Right atrium auricular region (tissue), 2 donors: ENCODE data around the gene RAB3C. TPM values are rescaled to one million over a fixed set of nuclear protein-coding genes. Genes with fewer than 3 reads are reported as not detected.

Experiments
- DNase-seq: peaks from one replicate; pipeline ENCODE4 v3.0.0-alpha.2; 2019; ENCODE audit warnings: low spot score
- H3K27ac ChIP-seq, 2 donors: fragments of 200-600 bp; sonication (generic); 1 replicate in 1 of 2; 2 replicates in 1 of 2; pipeline ENCODE4 v1.5.1; 2016 to 2019
- H3K27me3 ChIP-seq, 2 donors: fragments of 200-600 bp; sonication (generic); one replicate each; pipeline versions ENCODE4 v1.5.1 to v1.6.0; 2017 to 2019
- H3K36me3 ChIP-seq: fragments of 200-600 bp; sonication (generic); one replicate; pipeline ENCODE4 v1.5.1; 2016
- H3K4me1 ChIP-seq, 2 donors: fragments of 200-600 bp; sonication (generic); one replicate each; pipeline versions ENCODE4 v1.5.1 to v1.6.0; 2017 to 2019
- H3K4me3 ChIP-seq, 2 donors: fragments of 200-600 bp; sonication (generic); 1 replicate in 1 of 2; 2 replicates in 1 of 2; pipeline ENCODE4 v1.5.1; 2017 to 2019; ENCODE audit warnings: mild to moderate bottlenecking in 1 of 2, moderate library complexity in 1 of 2
- H3K9me3 ChIP-seq, 2 donors: fragments of 200-600 bp; sonication (generic); one replicate each; pipeline ENCODE4 v1.5.1; 2019
- CTCF ChIP-seq, 2 donors: fragments of 200-600 bp; sonication (generic); IDR thresholded peaks; one replicate each; pipeline ENCODE4 v1.5.1; 2019; ENCODE audit warnings: antibody characterized with exemption in 2 of 2
- total RNA-seq, 2 donors: library from RNA; depleted of rRNA; stranded (reverse); fragments of >200 nt; gene quantifications; one replicate each; pipeline ENCODE4 v1.1.0, GENCODE V29; 2016

RAB3C gene
- total RNA-seq, 2 donors from 2014 or later = 0.07 to 0.16 TPM

DNA sequence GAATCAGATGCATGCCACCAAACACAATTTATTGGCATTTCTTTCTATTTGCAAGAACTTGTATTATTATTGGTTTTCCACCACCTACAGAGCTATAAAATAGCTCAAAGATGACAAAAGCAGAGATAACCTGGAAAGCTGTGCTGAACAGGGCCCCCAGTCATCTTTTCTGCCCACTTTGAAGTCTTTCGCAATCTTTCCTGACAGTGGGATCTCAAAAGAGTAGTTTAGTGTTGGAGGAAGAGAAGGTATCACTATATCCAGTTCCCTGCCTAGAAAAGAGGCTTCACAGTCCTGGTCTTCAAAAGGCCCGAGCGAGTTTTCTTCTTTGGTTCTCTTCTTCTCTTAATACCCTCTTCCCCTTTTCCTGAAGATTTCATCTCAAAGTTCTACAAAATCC, 231.0 kb downstream of the RAB3C start:
- H3K36me3 ChIP-seq = no peaks in the 10 kb centered on the region
- H3K4me1 ChIP-seq = no peaks in the 10 kb centered on the region
- no peaks in the 10 kb centered on the region for H3K9me3 ChIP-seq
- TF ChIP-seq CTCF (IDR thresholded peaks at IDR 0.05) = no peak
- no peak for DNase-seq
- H3K4me3 ChIP-seq = no peak overlapping the region
- H3K27ac ChIP-seq = no peak overlapping the region
- H3K27me3 ChIP-seq = no peaks in the 10 kb centered on the region

DNA sequence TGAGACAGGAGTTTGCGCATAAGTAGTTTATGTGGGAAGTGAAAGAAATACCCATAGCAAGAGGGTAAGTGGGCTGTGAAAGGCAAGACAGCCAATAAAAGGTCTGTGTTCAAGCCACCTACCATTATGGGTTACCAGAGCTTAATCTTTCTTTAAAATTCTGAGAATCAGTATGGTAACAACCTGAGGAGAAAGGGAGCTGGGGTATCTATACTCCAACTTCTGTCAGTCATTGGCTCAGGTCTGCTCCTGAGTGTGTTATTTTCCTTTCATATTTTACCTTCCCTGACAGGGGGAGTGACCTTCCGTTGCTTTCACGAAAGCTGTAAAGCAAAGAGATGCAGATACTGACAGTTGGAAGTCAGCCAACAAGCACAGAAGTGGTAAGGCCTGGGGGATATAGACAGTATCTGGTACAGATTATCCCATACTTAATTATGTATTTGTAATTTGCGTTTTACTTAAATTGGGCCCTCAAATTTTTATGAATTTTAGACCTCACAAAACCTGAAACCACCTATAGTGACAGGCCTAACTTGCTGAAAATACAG, 233.4 kb downstream of the RAB3C start:
- no peaks in the 10 kb centered on the region for H3K27me3 ChIP-seq
- no peaks in the 10 kb centered on the region for H3K9me3 ChIP-seq
- H3K4me3 ChIP-seq = no peak overlapping the region
- no peak for TF ChIP-seq CTCF (IDR thresholded peaks at IDR 0.05)
- H3K36me3 ChIP-seq = no peaks in the 10 kb centered on the region
- no peaks in the 10 kb centered on the region for H3K4me1 ChIP-seq
- no peak for DNase-seq
- no peak overlapping the region for H3K27ac ChIP-seq

DNA sequence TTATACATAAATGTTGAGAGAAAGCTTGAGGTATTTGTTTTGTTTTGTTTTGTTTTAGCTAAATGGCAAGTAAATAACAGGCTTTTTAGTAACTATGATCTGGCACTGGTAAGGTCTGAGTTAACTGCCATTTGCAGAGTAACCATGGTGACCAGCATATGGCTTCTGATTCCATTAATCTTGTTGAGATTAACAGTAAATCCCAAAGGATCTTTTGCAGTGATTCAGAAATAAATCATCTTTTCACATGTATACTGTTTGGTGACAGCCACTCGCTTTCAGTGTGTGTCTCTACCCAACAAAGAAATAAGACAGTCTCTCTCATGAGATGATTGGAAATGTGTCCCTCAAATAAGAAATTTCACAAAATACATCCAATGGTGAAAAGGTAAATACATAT, 235.6 kb downstream of the RAB3C start:
- no peaks in the 10 kb centered on the region for H3K36me3 ChIP-seq
- H3K27me3 ChIP-seq = no peaks in the 10 kb centered on the region
- DNase-seq = no peak
- no peak overlapping the region for H3K4me3 ChIP-seq
- H3K9me3 ChIP-seq = no peaks in the 10 kb centered on the region
- no peak overlapping the region for H3K27ac ChIP-seq
- H3K4me1 ChIP-seq = no peaks in the 10 kb centered on the region
- TF ChIP-seq CTCF (IDR thresholded peaks at IDR 0.05) = no peak

DNA sequence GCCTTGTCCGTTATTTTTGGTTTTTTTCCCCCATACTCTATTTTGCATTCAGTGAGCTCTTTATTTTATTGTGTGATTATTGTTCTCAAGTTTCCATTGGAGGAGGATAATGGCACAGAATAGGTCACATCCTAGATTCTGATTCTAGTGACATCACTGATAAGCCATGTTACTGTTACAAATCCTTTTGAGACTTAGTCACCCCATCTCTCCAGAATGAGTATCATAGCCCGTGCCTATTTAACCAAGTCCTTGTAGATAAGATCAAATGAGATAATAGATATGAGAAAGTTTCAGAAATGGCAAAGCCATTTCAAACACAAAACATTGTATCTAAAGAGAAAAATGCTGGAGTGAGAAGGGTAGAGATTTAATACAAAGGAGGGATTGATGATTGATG, 242.6 kb downstream of the RAB3C start:
- Histone ChIP-seq H3K4me1 (no peaks in the 10 kb centered on the region), H3K9me3 (no peaks in the 10 kb centered on the region), H3K27ac (no peak overlapping the region), H3K27me3 (no peaks in the 10 kb centered on the region), H3K4me3 (no peak overlapping the region), H3K36me3 (no peaks in the 10 kb centered on the region)
- TF ChIP-seq CTCF (IDR thresholded peaks at IDR 0.05) = no peak
- DNase-seq = no peak

DNA sequence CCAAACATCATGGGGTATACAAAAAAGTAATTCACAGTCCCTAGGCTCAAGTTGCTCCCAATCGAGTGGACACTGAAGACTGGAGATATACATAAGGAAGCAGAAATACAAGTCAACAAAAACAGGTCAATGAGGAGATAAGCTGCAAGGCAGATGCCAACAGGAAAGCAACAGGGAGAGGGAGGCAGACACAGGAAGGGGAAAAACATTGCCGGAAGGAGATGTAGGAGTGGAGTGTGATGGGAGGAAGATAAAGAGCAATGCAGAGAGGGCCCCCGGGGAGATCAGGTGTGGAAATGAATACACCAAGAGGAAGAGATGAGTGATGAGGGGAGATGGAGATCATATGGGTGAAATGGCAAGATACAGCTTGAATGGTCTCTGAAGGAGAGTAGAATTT, 243.0 kb downstream of the RAB3C start:
- no peaks in the 10 kb centered on the region for H3K27me3 ChIP-seq
- no peak overlapping the region for H3K27ac ChIP-seq
- no peaks in the 10 kb centered on the region for H3K4me1 ChIP-seq
- H3K9me3 ChIP-seq = no peaks in the 10 kb centered on the region
- H3K36me3 ChIP-seq = no peaks in the 10 kb centered on the region
- no peak overlapping the region for H3K4me3 ChIP-seq
- DNase-seq = no peak
- TF ChIP-seq CTCF (IDR thresholded peaks at IDR 0.05) = no peak

DNA sequence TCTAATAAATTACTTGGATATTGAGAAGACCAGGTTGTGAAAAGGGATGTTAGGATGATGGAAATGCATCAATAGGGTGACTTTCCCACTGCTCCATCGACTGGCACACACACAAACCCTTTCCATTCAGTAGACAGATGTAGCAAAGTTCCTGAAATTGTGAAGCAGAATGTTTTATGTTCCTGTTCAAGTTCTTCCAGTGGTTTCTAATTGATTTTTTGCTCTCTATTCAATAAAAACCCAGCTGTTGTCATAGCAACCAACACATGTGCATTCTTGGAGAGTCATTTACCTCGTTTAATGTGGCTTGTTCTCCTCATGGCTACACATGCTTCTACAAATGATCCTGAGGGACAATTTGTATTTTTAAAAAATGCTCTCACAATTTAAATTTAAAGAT, 244.6 kb downstream of the RAB3C start:
- H3K4me1 ChIP-seq = no peaks in the 10 kb centered on the region
- H3K4me3 ChIP-seq = no peak overlapping the region
- H3K36me3 ChIP-seq = no peaks in the 10 kb centered on the region
- DNase-seq = no peak
- no peaks in the 10 kb centered on the region for H3K9me3 ChIP-seq
- H3K27me3 ChIP-seq = no peaks in the 10 kb centered on the region
- TF ChIP-seq CTCF (IDR thresholded peaks at IDR 0.05) = no peak
- no peak overlapping the region for H3K27ac ChIP-seq
